Activated CD4-positive, alpha-beta T cell treated with anti-CD3 and anti-CD28 coated beads, Interleukin-2, amount 10 ng/mL, durations not matched to agents 7 days and 5 days (primary cell): ENCODE data around the gene TLR2. TPM values are rescaled to one million over a fixed set of nuclear protein-coding genes. Genes with fewer than 3 reads are reported as not detected.
A peak's percentile ranks its signal among the peaks of the same experiment; 100 is the strongest.

Source experiments
- CTCF ChIA-PET: fragments of 350-600 bp; sonication (Branson Sonifier 250); formaldehyde crosslinking; loops from one replicate; lab custom pipeline; 2021; ENCODE audit warnings: antibody characterized with exemption; lab: Charles Lee
- POLR2A ChIA-PET: fragments of 350-600 bp; sonication (Branson Sonifier 250); formaldehyde crosslinking; loops from one replicate; lab custom pipeline; 2021; ENCODE audit warnings: antibody characterized with exemption; lab: Charles Lee
- DNase-seq: peaks from one replicate; pipeline ENCODE4 v3.0.0-alpha.2; 2020
- H3K27ac Mint-ChIP-seq: one replicate; pipeline ENCODE4 v1.8.0; 2021; ENCODE audit warnings: mild to moderate bottlenecking, moderate library complexity, mixed read lengths
- H3K27me3 Mint-ChIP-seq: one replicate; pipeline ENCODE4 v1.8.0; 2021; ENCODE audit warnings: mixed read lengths
- H3K36me3 Mint-ChIP-seq: one replicate; pipeline ENCODE4 v1.8.0; 2021; ENCODE audit warnings: low read depth, mixed read lengths
- H3K4me1 Mint-ChIP-seq: one replicate; pipeline ENCODE4 v1.8.0; 2021; ENCODE audit warnings: mixed read lengths
- H3K4me3 Mint-ChIP-seq: one replicate; pipeline ENCODE4 v1.8.0; 2021; ENCODE audit warnings: mild to moderate bottlenecking, moderate library complexity, mixed read lengths
- H3K9me3 Mint-ChIP-seq: one replicate; pipeline ENCODE4 v1.8.0; 2021; ENCODE audit warnings: mixed read lengths
- total RNA-seq, 2 experiments: library from RNA; stranded (reverse); gene quantifications; one replicate each; pipeline ENCODE4 v1.2.3, GENCODE V29; 2021

Gene TLR2
- total RNA-seq, 2 experiments from 2014 or later, result 0.97 to 2.0 TPM

DNA sequence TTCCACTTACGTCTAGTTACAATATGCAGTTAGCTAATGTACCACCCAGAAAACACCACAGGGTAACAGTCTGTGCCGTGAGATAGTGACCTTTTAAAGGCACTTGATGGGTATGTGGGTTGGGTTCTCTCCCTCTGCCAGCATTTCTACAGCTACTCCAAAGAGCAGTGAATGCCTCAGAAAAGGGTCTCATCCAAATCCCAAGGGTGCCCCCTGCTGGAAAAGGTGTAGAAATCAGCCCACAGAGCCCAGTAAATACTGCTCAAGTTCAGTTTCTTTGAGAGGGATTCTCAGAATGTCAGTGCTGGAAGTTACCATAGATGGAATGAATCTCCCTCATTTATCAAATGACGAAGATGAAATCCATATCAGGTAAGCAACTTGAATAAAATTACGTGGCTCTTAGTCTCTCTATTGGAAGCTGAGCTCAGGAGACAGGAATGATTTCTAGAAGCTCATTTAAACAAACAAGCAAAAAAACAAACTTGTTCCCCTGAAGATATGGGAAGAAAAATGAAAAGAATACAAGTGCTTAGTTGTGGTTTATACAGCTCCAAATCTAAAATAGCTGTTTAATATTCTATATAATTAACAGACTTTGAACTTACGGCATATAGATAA is 66.2 kb downstream of the TLR2 start:
- CTCF ChIA-PET, result interaction anchor here (0.6 to 1.6 kb wide), 11 partner anchors 10 to 473 kb away, joined by 3 to 6 read pairs (median 3); partner anchors contain the start of gene MND1
- no peaks in the 10 kb centered on the region for H3K9me3 Mint-ChIP-seq
- no peaks in the 10 kb centered on the region for H3K36me3 Mint-ChIP-seq
- no peak overlapping the region for H3K4me3 Mint-ChIP-seq
- H3K27me3 Mint-ChIP-seq, result peaks cover 11% of the 10 kb centered on the region
- DNase-seq, result peak; percentile 85
- H3K27ac Mint-ChIP-seq, result no peak overlapping the region
- peaks cover 4% of the 10 kb centered on the region for H3K4me1 Mint-ChIP-seq
- POLR2A ChIA-PET, result no interaction called here

DNA sequence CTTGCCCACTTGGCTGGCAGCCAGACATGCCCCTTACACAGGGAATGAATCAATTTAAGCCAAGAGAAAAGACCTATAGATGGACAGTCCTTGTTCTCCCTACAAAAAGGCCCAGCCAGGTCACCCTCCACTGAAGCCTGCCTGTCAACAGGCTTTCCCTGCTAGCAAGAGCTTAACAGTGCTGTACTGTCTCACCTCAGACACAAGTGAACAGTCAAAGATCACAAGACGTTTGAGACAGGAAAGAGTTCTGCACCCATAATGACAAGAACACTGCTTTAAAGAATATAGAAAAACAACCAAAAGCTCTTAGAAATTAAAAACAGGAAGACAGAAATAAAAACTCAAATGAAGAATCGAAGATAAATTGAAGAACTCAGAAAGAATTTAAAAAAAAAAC is 71.1 kb downstream of the TLR2 start:
- no peak for DNase-seq
- peaks cover 11% of the 10 kb centered on the region for H3K4me1 Mint-ChIP-seq
- no peaks in the 10 kb centered on the region for H3K9me3 Mint-ChIP-seq
- ChIA-PET CTCF (no interaction called here), POLR2A (no interaction called here)
- H3K27me3 Mint-ChIP-seq, result peaks cover 14% of the 10 kb centered on the region
- H3K36me3 Mint-ChIP-seq, result no peaks in the 10 kb centered on the region
- no peak overlapping the region for H3K27ac Mint-ChIP-seq
- H3K4me3 Mint-ChIP-seq, result no peak overlapping the region

Other genes starting within 250 kb of the TLR2 start
- 10 to 100 TPM; 49.3 to 56.0 TPM for gene TMEM131L, start 217.9 kb upstream of the TLR2 start, total RNA-seq
- not detected for gene RNF175, start 75.7 kb downstream of the TLR2 start, total RNA-seq
- gene SFRP2, start 104.8 kb downstream of the TLR2 start, total RNA-seq, result not detected